ENCODE measurements around the gene ZBTB17. TPM values are rescaled to one million over a fixed set of nuclear protein-coding genes. Genes with fewer than 3 reads are reported as not detected.

The ZBTB17 gene
- total RNA-seq, 1 donor from 2014 or later = 37.7 TPM

DNA sequence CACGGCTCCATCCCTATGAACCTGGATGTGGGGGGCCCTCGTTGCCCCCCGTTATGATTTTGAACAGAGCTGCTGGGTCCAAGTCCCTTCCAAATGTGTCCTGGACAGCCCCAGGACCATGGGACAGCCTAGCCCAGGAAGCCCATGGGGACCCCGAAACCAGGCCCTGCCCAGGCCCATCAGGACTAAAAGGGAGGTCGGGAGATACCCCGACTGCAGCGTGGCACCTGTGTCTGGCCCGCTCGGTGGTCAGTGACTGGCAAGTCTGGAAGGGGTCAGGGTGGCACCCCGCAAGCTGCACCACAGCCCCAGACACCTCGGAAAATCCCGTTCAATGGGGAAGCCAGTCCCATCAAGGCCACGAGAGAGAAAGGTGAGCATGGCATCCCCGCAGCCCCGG is 17.8 kb upstream of the ZBTB17 start:
- intact Hi-C loops (cut with DNase I) = loop anchor here (10.0 kb wide), 1 partner anchor 179 kb away; no protein-coding TSS in a partner anchor
- no peak for DNase-seq

DNA sequence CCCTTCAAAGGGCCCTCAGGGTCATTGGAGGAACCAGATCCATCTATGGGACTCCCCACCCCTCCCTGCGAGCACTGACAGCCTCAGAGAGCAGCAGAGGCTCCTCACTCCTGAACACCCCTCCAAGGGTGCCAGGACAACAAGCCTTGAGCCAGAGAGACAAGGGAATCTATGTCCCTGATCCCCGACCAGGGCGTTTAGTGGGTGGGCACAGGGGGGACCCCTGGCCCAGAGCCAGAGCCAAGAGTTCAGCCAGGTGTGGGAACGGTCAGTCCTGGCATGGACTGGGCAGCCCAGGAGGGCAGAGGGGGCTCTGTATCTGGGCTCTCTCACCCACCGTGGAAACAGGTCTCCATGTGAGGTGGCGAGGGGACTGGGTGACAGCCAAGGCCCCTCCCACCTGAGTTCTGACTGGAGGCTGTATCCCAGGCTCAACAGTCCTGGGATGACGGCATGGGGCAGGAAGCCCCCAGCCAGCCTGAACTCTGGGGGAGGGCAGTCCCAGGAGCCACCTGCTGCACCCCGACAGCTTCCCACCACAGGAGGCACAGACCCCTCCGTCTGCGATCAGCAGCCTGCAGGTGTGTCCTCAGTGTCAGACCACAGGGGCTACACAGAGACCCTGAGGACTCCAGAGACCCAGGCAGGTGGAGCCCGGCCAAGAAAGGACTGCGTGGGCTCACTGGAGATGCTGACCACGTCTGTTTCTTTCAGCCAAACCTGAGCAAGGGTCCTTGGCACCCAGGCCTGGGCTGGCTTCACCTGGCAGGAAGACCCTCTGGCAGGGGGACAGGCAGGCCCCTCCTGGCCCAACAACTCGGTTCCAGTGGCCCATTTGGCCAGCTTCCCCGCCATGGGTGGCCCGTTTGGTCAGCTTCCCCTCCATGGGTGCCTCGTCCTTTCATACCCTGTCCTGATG is 16.9 kb upstream of the ZBTB17 start:
- no peak overlapping the region for H3K4me3 ChIP-seq
- no peaks in the 10 kb centered on the region for H3K4me1 ChIP-seq
- H3K27ac ChIP-seq = no peak overlapping the region
- ATAC-seq = no peak
- no peaks in the 10 kb centered on the region for H3K36me3 ChIP-seq
- no peaks in the 10 kb centered on the region for H3K27me3 ChIP-seq (ENCODE audit: low read depth)
- no peak for DNase-seq
- TF ChIP-seq, protein P1, sequence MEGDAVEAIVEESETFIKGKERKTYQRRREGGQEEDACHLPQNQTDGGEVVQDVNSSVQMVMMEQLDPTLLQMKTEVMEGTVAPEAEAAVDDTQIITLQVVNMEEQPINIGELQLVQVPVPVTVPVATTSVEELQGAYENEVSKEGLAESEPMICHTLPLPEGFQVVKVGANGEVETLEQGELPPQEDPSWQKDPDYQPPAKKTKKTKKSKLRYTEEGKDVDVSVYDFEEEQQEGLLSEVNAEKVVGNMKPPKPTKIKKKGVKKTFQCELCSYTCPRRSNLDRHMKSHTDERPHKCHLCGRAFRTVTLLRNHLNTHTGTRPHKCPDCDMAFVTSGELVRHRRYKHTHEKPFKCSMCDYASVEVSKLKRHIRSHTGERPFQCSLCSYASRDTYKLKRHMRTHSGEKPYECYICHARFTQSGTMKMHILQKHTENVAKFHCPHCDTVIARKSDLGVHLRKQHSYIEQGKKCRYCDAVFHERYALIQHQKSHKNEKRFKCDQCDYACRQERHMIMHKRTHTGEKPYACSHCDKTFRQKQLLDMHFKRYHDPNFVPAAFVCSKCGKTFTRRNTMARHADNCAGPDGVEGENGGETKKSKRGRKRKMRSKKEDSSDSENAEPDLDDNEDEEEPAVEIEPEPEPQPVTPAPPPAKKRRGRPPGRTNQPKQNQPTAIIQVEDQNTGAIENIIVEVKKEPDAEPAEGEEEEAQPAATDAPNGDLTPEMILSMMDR (IDR thresholded peaks at IDR 0.05) = no peak
- intact Hi-C loops (cut with DNase I) = loop anchor here (10.0 kb wide), 1 partner anchor 178 kb away; no protein-coding TSS in a partner anchor
- H3K9me3 ChIP-seq = no peaks in the 10 kb centered on the region

More for the DNA sequence above, 17.8 kb upstream of the ZBTB17 start:
- H3K27me3 ChIP-seq (ENCODE audit: low read depth) = no peaks in the 10 kb centered on the region
- H3K4me1 ChIP-seq = no peaks in the 10 kb centered on the region
- H3K9me3 ChIP-seq = no peaks in the 10 kb centered on the region
- H3K36me3 ChIP-seq = no peaks in the 10 kb centered on the region
- no peak overlapping the region for H3K4me3 ChIP-seq
- no peak overlapping the region for H3K27ac ChIP-seq
- no peak for ATAC-seq
- TF ChIP-seq, protein P1 (IDR thresholded peaks at IDR 0.05) = no peak

DNA sequence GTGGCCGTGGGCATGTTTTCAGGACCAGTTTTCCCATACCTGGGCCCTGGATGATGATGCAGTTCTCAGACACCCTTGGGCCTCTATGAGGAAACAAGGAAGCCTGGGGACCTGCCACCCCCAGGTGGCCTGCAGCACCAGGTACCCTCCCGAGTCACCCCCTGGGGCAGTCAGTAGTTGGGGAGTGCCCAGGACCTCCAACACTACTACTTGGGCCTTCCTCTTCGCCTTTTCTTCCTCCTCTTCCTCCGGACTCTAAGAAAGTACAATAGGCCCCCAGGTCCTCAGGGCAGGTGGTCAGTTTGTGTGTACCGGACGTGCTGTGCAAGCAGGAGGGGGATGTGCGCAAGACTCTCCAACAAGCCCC is 16.3 kb upstream of the ZBTB17 start:
- H3K27me3 ChIP-seq (ENCODE audit: low read depth) = no peaks in the 10 kb centered on the region
- H3K36me3 ChIP-seq = no peaks in the 10 kb centered on the region
- no peaks in the 10 kb centered on the region for H3K9me3 ChIP-seq
- TF ChIP-seq, protein P1 (IDR thresholded peaks at IDR 0.05) = no peak
- ATAC-seq = no peak
- H3K4me3 ChIP-seq = no peak overlapping the region
- no peak for DNase-seq
- H3K4me1 ChIP-seq = no peaks in the 10 kb centered on the region
- intact Hi-C loops (cut with DNase I) = loop anchor here (10.0 kb wide), 1 partner anchor 177 kb away; no protein-coding TSS in a partner anchor
- H3K27ac ChIP-seq = no peak overlapping the region

DNA sequence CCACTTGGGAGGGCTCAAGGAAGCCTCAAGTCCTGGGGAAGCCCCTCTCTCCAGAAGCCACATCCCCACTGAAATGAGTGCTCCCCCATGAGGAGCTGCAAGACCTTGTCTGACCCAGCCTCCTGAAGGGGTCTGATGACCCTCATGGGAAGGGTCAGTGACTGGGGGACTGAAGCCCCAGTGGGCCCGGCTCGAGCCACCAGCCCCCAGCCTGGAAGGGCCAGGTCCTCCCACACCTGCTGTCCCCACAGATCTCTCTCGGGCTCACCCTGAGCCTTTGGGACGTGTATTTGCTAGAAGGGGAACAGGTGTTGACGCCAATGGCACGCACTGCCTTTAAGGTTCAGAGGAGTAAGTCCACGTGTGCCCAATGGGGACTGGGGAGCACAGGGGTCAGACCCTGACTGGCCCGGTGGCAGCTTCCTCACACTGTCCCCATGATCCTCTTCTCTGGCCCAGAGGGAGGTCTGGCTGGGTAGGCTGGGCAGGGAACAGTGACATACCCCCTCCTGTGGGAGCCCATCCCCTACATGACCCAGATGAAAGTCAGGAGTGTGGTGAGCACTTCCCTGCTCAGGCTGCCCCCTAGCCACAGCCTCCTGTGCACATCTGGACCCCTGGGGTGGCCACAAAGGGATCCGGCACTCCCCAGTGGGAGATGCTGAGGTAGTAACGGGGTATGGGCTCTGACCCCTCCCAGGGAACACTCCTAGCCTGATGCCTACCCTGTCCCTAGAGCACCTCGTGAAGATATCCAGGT is 15.7 kb upstream of the ZBTB17 start:
- TF ChIP-seq, protein P1 (IDR thresholded peaks at IDR 0.05) = no peak
- intact Hi-C loops (cut with DNase I) = loop anchor here (10.0 kb wide), 1 partner anchor 177 kb away; no protein-coding TSS in a partner anchor
- DNase-seq (no peak), ATAC-seq (no peak)
- Histone ChIP-seq H3K36me3 (no peaks in the 10 kb centered on the region), H3K27ac (no peak overlapping the region), H3K4me3 (no peak overlapping the region), H3K9me3 (no peaks in the 10 kb centered on the region), H3K4me1 (no peaks in the 10 kb centered on the region), H3K27me3 (ENCODE audit: low read depth) (no peaks in the 10 kb centered on the region)

DNA sequence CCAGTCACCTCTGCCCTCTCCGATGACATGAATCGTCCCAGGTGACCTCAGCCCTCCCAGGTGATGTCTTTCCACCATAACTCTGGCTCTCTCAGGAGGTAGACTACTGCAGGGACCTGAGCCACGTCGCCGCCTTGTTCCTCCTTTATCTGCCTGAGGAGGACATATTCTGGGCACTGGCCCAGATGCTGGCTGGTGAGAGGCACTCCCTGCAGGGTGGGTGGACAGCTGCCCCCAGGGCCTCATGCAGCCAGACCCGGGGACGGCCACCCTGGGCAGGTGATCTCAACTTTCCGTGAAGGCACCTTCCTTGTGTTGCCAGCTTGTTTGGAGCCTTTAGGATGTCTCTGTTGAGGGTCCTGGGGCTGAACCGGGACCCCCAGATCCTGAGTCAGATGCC is 13.9 kb upstream of the ZBTB17 start:
- no peaks in the 10 kb centered on the region for H3K4me1 ChIP-seq
- H3K27me3 ChIP-seq (ENCODE audit: low read depth) = no peaks in the 10 kb centered on the region
- no peaks in the 10 kb centered on the region for H3K36me3 ChIP-seq
- H3K27ac ChIP-seq = no peak overlapping the region
- TF ChIP-seq, protein P1 (IDR thresholded peaks at IDR 0.05) = no peak
- intact Hi-C loops (cut with DNase I) = loop anchor here (10.0 kb wide), 1 partner anchor 175 kb away; no protein-coding TSS in a partner anchor
- ATAC-seq (no peak), DNase-seq (no peak)
- H3K4me3 ChIP-seq = no peak overlapping the region
- no peaks in the 10 kb centered on the region for H3K9me3 ChIP-seq
